HCT116 (cell line): ENCODE measurements around the gene SOCS1. TPM values are rescaled to one million over a fixed set of nuclear protein-coding genes. Genes with fewer than 3 reads are reported as not detected.

Source experiments
- ATAC-seq: fragments of 200-7000 bp; cut with Tn5 transposase; 2 replicates; pipeline ENCODE4 v1.9.1; 2020; ENCODE audit warnings: mild to moderate bottlenecking, moderate library complexity
- BruUV-seq: library from RNA; stranded (reverse); fragments of 400-500 nt; replicated peaks from 2 replicates; lab custom pipeline; 2021; lab: Mats Ljungman, UMichigan
- CTCF ChIA-PET: fragments of 300-600 bp; sonication (Branson Sonifier 250); formaldehyde crosslinking; loops from one replicate; lab custom pipeline; 2021; ENCODE audit warnings: antibody characterized with exemption; lab: Charles Lee
- POLR2A ChIA-PET: fragments of 300-600, 350-600 bp; sonication (Branson Sonifier 250); formaldehyde crosslinking; loops from one replicate; lab custom pipeline; 2021; ENCODE audit warnings: antibody characterized with exemption; lab: Charles Lee
- RAD21 ChIA-PET, 2 experiments: fragments of 300-600 bp; sonication (Branson Sonifier 250); formaldehyde crosslinking; loops; one replicate each; lab custom pipeline; 2023; ENCODE audit warnings: low total read pairs in 2 of 2; ENCODE audit not compliant: uncharacterized antibody in 2 of 2, unreplicated experiment in 2 of 2, low non-redundant PET in 1 of 2; lab: Charles Lee
- DNase-seq: peaks from one replicate; pipeline ENCODE4 v3.0.0-alpha.2; 2010; ENCODE audit warnings: low read depth, low spot score
- H2AFZ ChIP-seq: fragments of 200-600 bp; shearing (Covaris generic), sonication (generic); 2 replicates; pipeline ENCODE4 v1.6.1; 2017; ENCODE audit warnings: low read depth, mixed run types, mixed read lengths, antibody characterized with exemption, low read length; ENCODE audit not compliant: poor library complexity, severe bottlenecking
- H3K27ac ChIP-seq: 2 replicates; pipeline ENCODE4 v1.5.1; 2012; ENCODE audit warnings: low read depth, low read length
- H3K27me3 ChIP-seq: fragments of 200-600 bp; sonication (generic); 2 replicates; pipeline ENCODE4 v1.6.1; 2016; ENCODE audit warnings: mixed run types, low read length, mixed read lengths; ENCODE audit not compliant: insufficient read depth
- H3K36me3 ChIP-seq, 2 experiments: fragments of 200-500 bp in 1 of 2; fragments of 200-600 bp in 1 of 2; sonication (Bioruptor generic) in 1 of 2; sonication (generic) in 1 of 2; 2 replicates each; pipeline versions ENCODE4 v1.5.1 to v1.6.1; 2014 to 2016; ENCODE audit warnings: low read length in 2 of 2, inconsistent platforms in 1 of 2, mixed read lengths in 1 of 2, mixed run types in 1 of 2; ENCODE audit not compliant: insufficient read depth in 2 of 2, control insufficient read depth in 1 of 2
- H3K4me1 ChIP-seq, 2 experiments: fragments of 200-600 bp in 1 of 2; sonication (generic) in 1 of 2; 2 replicates each; pipeline versions ENCODE4 v1.5.1 to v1.6.1; 2012 to 2017; ENCODE audit warnings: low read length in 2 of 2, inconsistent platforms in 1 of 2, mild to moderate bottlenecking in 1 of 2, mixed read lengths in 1 of 2, mixed run types in 1 of 2, moderate library complexity in 1 of 2; ENCODE audit not compliant: insufficient read depth in 2 of 2, control insufficient read depth in 1 of 2
- H3K4me2 ChIP-seq: fragments of 200-600 bp; sonication (generic); 2 replicates; pipeline ENCODE4 v1.6.1; 2017; ENCODE audit warnings: mixed run types, low read length, mixed read lengths
- H3K4me3 ChIP-seq, 2 experiments: fragments of 200-600 bp in 1 of 2; sonication (generic) in 1 of 2; replicated peaks in 1 of 2; 2 replicates each; pipeline ENCODE4 v1.5.1; 2011 to 2016; ENCODE audit warnings: low read length in 2 of 2, control low read depth in 1 of 2, low read depth in 1 of 2, mild to moderate bottlenecking in 1 of 2, mixed read lengths in 1 of 2, mixed run types in 1 of 2
- H3K79me2 ChIP-seq: fragments of 200-600 bp; sonication (generic); 2 replicates; pipeline ENCODE4 v1.6.1; 2017; ENCODE audit warnings: mild to moderate bottlenecking, mixed run types, low read length, moderate library complexity, mixed read lengths; ENCODE audit not compliant: insufficient read depth
- H3K9ac ChIP-seq: fragments of 200-600 bp; sonication (generic); 2 replicates; pipeline ENCODE4 v1.6.1; 2016; ENCODE audit warnings: low read length, mixed read lengths
- H3K9me2 ChIP-seq: fragments of 200-600 bp; sonication (generic), shearing (Covaris generic); 2 replicates; pipeline ENCODE4 v1.6.1; 2017; ENCODE audit warnings: mixed run types, mild to moderate bottlenecking, moderate library complexity; ENCODE audit not compliant: insufficient read depth
- H3K9me3 ChIP-seq, 2 experiments: fragments of 200-500 bp in 1 of 2; fragments of 200-600 bp in 1 of 2; sonication (Bioruptor generic) in 1 of 2; sonication (generic) in 1 of 2; 2 replicates each; pipeline ENCODE4 v1.6.1; 2014 to 2017; ENCODE audit warnings: low read length in 2 of 2, mixed read lengths in 2 of 2, inconsistent platforms in 1 of 2, low read depth in 1 of 2, mild to moderate bottlenecking in 1 of 2, mixed run types in 1 of 2, moderate library complexity in 1 of 2; ENCODE audit not compliant: control insufficient read depth in 1 of 2, insufficient read depth in 1 of 2
- H4K20me1 ChIP-seq: fragments of 200-600 bp; sonication (generic), shearing (Covaris generic); 2 replicates; pipeline ENCODE4 v1.6.1; 2017; ENCODE audit warnings: mixed run types, mild to moderate bottlenecking, moderate library complexity; ENCODE audit not compliant: insufficient read depth
- ATF3 ChIP-seq: IDR thresholded peaks from 2 replicates; pipeline ENCODE4 v1.6.1; 2012
- CBX3 ChIP-seq: IDR thresholded peaks from 2 replicates; pipeline ENCODE4 v1.6.1; 2012; ENCODE audit warnings: low read depth
- CEBPB ChIP-seq: IDR thresholded peaks from 2 replicates; pipeline ENCODE4 v1.6.1; 2012; ENCODE audit warnings: low read depth
- CTCF ChIP-seq, 3 experiments: fragments of 200-600 bp in 1 of 3; sonication (generic) in 1 of 3; IDR thresholded peaks in 2 of 3; conservative IDR thresholded peaks in 1 of 3; 2 replicates each; pipeline ENCODE4 v1.5.1; 2012 to 2017; ENCODE audit warnings: low read depth in 2 of 3, low read length in 2 of 3, antibody characterized with exemption in 1 of 3, borderline replicate concordance in 1 of 3, control low read depth in 1 of 3, mild to moderate bottlenecking in 1 of 3, mixed read lengths in 1 of 3, mixed run types in 1 of 3, moderate library complexity in 1 of 3; ENCODE audit not compliant: insufficient read depth in 1 of 3
- ELF1 ChIP-seq: IDR thresholded peaks from 2 replicates; pipeline ENCODE4 v1.6.1; 2012; ENCODE audit warnings: low read depth, borderline replicate concordance
- EZH2 ChIP-seq: fragments of 200-600 bp; sonication (generic); IDR thresholded peaks from 2 replicates; pipeline ENCODE4 v1.6.1; 2017; ENCODE audit warnings: antibody characterized with exemption, mixed run types
- EZH2phosphoT487 ChIP-seq: fragments of 200-600 bp; IDR thresholded peaks from 2 replicates; pipeline ENCODE4 v1.6.1; 2018; ENCODE audit warnings: antibody characterized with exemption, borderline replicate concordance
- FOSL1 ChIP-seq: IDR thresholded peaks from 2 replicates; pipeline ENCODE4 v1.6.1; 2012; ENCODE audit warnings: low read depth
- JUND ChIP-seq: IDR thresholded peaks from 2 replicates; pipeline ENCODE4 v1.6.1; 2012
- MAX ChIP-seq: IDR thresholded peaks from 2 replicates; pipeline ENCODE4 v1.6.1; 2012
- POLR2A ChIP-seq: IDR thresholded peaks from 2 replicates; pipeline ENCODE4 v1.7.0; 2011; ENCODE audit warnings: borderline replicate concordance; ENCODE audit not compliant: insufficient read depth, insufficient read length; ENCODE audit errors: extremely low read depth
- POLR2AphosphoS5 ChIP-seq: IDR thresholded peaks from 2 replicates; pipeline ENCODE4 v1.6.1; 2011; ENCODE audit warnings: mild to moderate bottlenecking, low read depth, low read length, moderate library complexity
- RAD21 ChIP-seq: IDR thresholded peaks from 2 replicates; pipeline ENCODE4 v1.6.1; 2012; ENCODE audit warnings: low read depth, mild to moderate bottlenecking
- SIN3A ChIP-seq: IDR thresholded peaks from 2 replicates; pipeline ENCODE4 v1.6.1; 2012; ENCODE audit warnings: low read depth
- SP1 ChIP-seq: IDR thresholded peaks from 2 replicates; pipeline ENCODE4 v1.6.1; 2012; ENCODE audit warnings: low read depth
- SRF ChIP-seq: IDR thresholded peaks from 2 replicates; pipeline ENCODE4 v1.6.1; 2012; ENCODE audit warnings: low read depth
- TCF7L2 ChIP-seq: IDR thresholded peaks from 2 replicates; pipeline ENCODE4 v1.7.0; 2011; ENCODE audit warnings: borderline replicate concordance, inconsistent platforms; ENCODE audit not compliant: insufficient read depth, insufficient read length; ENCODE audit errors: extremely low read depth
- ZBTB33 ChIP-seq: IDR thresholded peaks from 2 replicates; pipeline ENCODE4 v1.6.1; 2011; ENCODE audit warnings: mild to moderate bottlenecking, low read length, moderate library complexity; ENCODE audit not compliant: insufficient replicate concordance; ENCODE audit errors: extremely low read depth
- ZFX ChIP-seq: fragments of 450-650 bp; IDR thresholded peaks from 2 replicates; pipeline ENCODE4 v1.6.1; 2017
- ZNF274 ChIP-seq: fragments of 200-500 bp; sonication (Bioruptor generic); IDR thresholded peaks from 2 replicates; pipeline ENCODE4 v1.6.1; 2014; ENCODE audit warnings: mild to moderate bottlenecking, low read depth, low read length, inconsistent platforms
- intact Hi-C: fragments of 100-400 bp; cut with micrococcal nuclease; formaldehyde crosslinking; loops from 2 replicates; pipeline ENCODE4 v1.10.0; 2022
- total RNA-seq: library from RNA; stranded (reverse); gene quantifications from one replicate; pipeline ENCODE4 v1.2.1, GENCODE V29; 2021; ENCODE audit not compliant: unreplicated experiment

The SOCS1 gene
- total RNA-seq, 1 experiment from 2014 or later, result 4.9 TPM

GRCh38 chr16:11291091-11291703, 35.2 kb upstream of the SOCS1 start:
- ChIA-PET CTCF (no interaction called here), POLR2A (no interaction called here)
- H2AFZ ChIP-seq, result no peak overlapping the region
- H3K27ac ChIP-seq, result no peak overlapping the region
- DNase-seq (no peak), ATAC-seq (no peak)
- no peak overlapping the region for H3K4me3 ChIP-seq
- no peak overlapping the region for H3K9ac ChIP-seq
- H3K79me2 ChIP-seq, result no peaks in the 10 kb centered on the region
- H3K36me3 ChIP-seq, result no peaks in the 10 kb centered on the region
- no peaks in the 10 kb centered on the region for H3K4me1 ChIP-seq
- no peak overlapping the region for H3K4me2 ChIP-seq
- no peaks in the 10 kb centered on the region for H3K9me3 ChIP-seq
- H4K20me1 ChIP-seq, result no peaks in the 10 kb centered on the region
- H3K9me2 ChIP-seq, result no peaks in the 10 kb centered on the region
- intact Hi-C loops, result no loop called here
- no TSS peak for BruUV-seq
- H3K27me3 ChIP-seq, result no peaks in the 10 kb centered on the region
- TF ChIP-seq RAD21 (no peak), EZH2phosphoT487 (no peak), CTCF (IDR thresholded peaks at IDR 0.05 in 2 of 3, conservative IDR thresholded peaks at IDR 0.05 in 1 of 3; ENCODE audit: borderline replicate concordance in 1 of 3, insufficient read depth in 1 of 3, low read depth in 2 of 3, low read length in 2 of 3) (no peak), ELF1 (no peak), CEBPB (no peak), SIN3A (no peak), POLR2A (no peak), CBX3 (no peak), POLR2AphosphoS5 (no peak), TCF7L2 (no peak), FOSL1 (no peak), ZFX (no peak), ZNF274 (no peak), SRF (no peak), JUND (no peak), MAX (no peak), ZBTB33 (no peak), EZH2 (no peak), SP1 (no peak), ATF3 (no peak)
- TF ChIP-seq, all 23 proteins: peak for 0
- RAD21 ChIA-PET, result no interaction called here
